GM12891 (cell line): ENCODE measurements around the gene HOXA10.

ENCODE experiments used
- PAX5 ChIP-seq: IDR thresholded peaks from 2 replicates; pipeline ENCODE4 v1.6.1; 2011; ENCODE audit warnings: low read length, moderate library complexity, mild to moderate bottlenecking; ENCODE audit not compliant: insufficient read depth, severe bottlenecking
- POLR2A ChIP-seq: IDR thresholded peaks from 2 replicates; pipeline ENCODE4 v1.6.1; 2011; ENCODE audit warnings: low read depth, low read length, control low read depth
- POLR2AphosphoS5 ChIP-seq: IDR thresholded peaks from 2 replicates; pipeline ENCODE4 v1.6.1; 2011; ENCODE audit warnings: low read depth, low read length, control low read depth
- POU2F2 ChIP-seq: IDR thresholded peaks from 2 replicates; pipeline ENCODE4 v1.6.1; 2011; ENCODE audit warnings: low read depth, mild to moderate bottlenecking, control low read depth, low read length, moderate library complexity
- TAF1 ChIP-seq: IDR thresholded peaks from 2 replicates; pipeline ENCODE4 v1.6.1; 2011; ENCODE audit warnings: low read depth, low read length, control low read depth

- TF ChIP-seq POLR2AphosphoS5 (no peak), POLR2A (no peak), TAF1 (no peak), POU2F2 (no peak), PAX5 (no peak)
Measured at GRCh38 chr7:27180431-27181420, 6.6 kb upstream of the HOXA10 start.
